ENCODE measurements around the gene BANF1.
A peak's percentile ranks its signal among the peaks of the same experiment; 100 is the strongest.

Gene BANF1

DNA sequence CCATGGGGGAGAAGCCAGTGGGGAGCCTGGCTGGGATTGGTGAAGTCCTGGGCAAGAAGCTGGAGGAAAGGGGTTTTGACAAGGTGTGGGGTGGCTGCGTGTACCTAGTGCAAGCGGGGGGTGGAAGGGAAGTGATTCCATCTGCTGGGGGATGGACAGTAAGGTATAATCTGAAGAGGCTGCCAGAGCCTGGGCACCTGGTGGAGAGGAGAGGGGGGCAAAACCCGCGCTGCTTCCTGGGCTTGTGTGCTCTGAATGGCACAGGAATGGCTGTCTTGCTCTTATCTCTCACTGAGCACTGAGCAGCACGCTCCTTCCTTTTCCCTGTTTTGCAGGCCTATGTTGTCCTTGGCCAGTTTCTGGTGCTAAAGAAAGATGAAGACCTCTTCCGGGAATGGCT, 988 bp downstream of the BANF1 start:
- no CpG with 5 or more reads among the region's 6 CpGs for WGBS (ENCODE audit: extremely low coverage, insufficient coverage, insufficient read length)
- H3K4me2 ChIP-seq (ENCODE audit: low read length) = peak overlapping the region; percentile 94
- H4K91ac ChIP-seq (ENCODE audit: low read depth, low read length) = peak overlapping the region; percentile 87

DNA sequence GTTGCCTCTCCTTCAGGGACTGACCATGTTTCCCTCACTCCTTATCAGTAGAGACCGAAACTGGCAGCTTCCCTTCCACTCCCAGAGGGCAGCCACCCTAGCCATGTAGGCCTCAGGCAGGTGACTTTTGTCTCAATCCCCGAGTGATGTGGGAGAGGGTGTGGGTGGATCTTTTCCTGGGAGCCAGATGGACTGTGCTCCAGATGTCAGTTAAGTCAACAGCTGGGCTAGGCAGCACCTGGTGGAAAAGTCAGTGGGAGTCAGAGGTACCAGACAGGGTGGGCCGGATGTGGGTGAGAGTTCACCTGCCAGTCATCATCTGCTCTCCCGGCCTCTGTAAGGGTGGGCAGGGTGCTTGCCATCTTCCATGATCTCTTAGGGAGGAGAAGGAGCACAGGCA, 1.9 kb downstream of the BANF1 start:
- no peak overlapping the region for H2BK12ac ChIP-seq (ENCODE audit: low read length)
- H2BK5ac ChIP-seq (ENCODE audit: low read depth, low read length, poor library complexity) = no peak overlapping the region
- no peak overlapping the region for H4K12ac ChIP-seq (ENCODE audit: low read depth, low read length)
- H3K4me3 ChIP-seq (ENCODE audit: low read depth, low read length) = no peak overlapping the region
- no peak overlapping the region for H2AK5ac ChIP-seq (ENCODE audit: low read length)
- H4K91ac ChIP-seq (ENCODE audit: low read depth, low read length) = no peak overlapping the region
- H3K79me2 ChIP-seq (ENCODE audit: control insufficient read depth, insufficient read depth, low read length, poor library complexity) = peaks cover 9% of the 10 kb centered on the region
- WGBS (ENCODE audit: extremely low coverage, insufficient coverage, insufficient read length) = no CpG with 5 or more reads among the region's 4 CpGs
- H3K4ac ChIP-seq (ENCODE audit: low read depth, low read length) = peak overlapping the region; percentile 31
- H3K9ac ChIP-seq (ENCODE audit: low read length) = no peak overlapping the region
- H3K27ac ChIP-seq (ENCODE audit: low read depth, low read length) = no peak overlapping the region
- peaks cover 10% of the 10 kb centered on the region for H3K79me1 ChIP-seq (ENCODE audit: low read length)
- no peaks in the 10 kb centered on the region for H3K27me3 ChIP-seq (ENCODE audit: insufficient read depth, low read length)
- peaks cover 19 to 21% of the 10 kb centered on the region in 2 experiments for H3K36me3 ChIP-seq (ENCODE audit: control insufficient read depth in 1 of 2, insufficient read depth in 2 of 2, low read length in 2 of 2)
- no peak overlapping the region for H4K8ac ChIP-seq (ENCODE audit: low read depth, low read length)
- no peak overlapping the region for H3K23ac ChIP-seq (ENCODE audit: low read length)
- H3K18ac ChIP-seq (ENCODE audit: low read length) = peak overlapping the region; percentile 29
- H2AFZ ChIP-seq (ENCODE audit: insufficient read depth, low read length, poor library complexity) = no peak overlapping the region
- DNase-seq = no peak
- H3K9me3 ChIP-seq (ENCODE audit: insufficient read depth, low read depth, low read length) = no peaks in the 10 kb centered on the region
- no peak overlapping the region for H2BK120ac ChIP-seq (ENCODE audit: insufficient read depth, low read length, poor library complexity)
- H3K14ac ChIP-seq (ENCODE audit: low read length) = no peak overlapping the region
- peaks cover 14 to 23% of the 10 kb centered on the region in 2 experiments for H3K4me1 ChIP-seq (ENCODE audit: control insufficient read depth in 1 of 2, insufficient read depth in 2 of 2, low read length in 2 of 2)
- no peak overlapping the region for H3K4me2 ChIP-seq (ENCODE audit: low read length)

More for the DNA sequence above, 988 bp downstream of the BANF1 start:
- Histone ChIP-seq H3K27ac (ENCODE audit: low read depth, low read length) (no peak overlapping the region), H3K27me3 (ENCODE audit: insufficient read depth, low read length) (no peaks in the 10 kb centered on the region), H2AK5ac (ENCODE audit: low read length) (no peak overlapping the region), H2BK120ac (ENCODE audit: insufficient read depth, low read length, poor library complexity) (no peak overlapping the region), H3K36me3 (ENCODE audit: control insufficient read depth in 1 of 2, insufficient read depth in 2 of 2, low read length in 2 of 2) (peaks cover 25 to 29% of the 10 kb centered on the region in 2 experiments), H3K9me3 (ENCODE audit: insufficient read depth, low read depth, low read length) (no peaks in the 10 kb centered on the region), H3K4me1 (ENCODE audit: control insufficient read depth in 1 of 2, insufficient read depth in 2 of 2, low read length in 2 of 2) (peaks cover 9 to 16% of the 10 kb centered on the region in 2 experiments), H4K12ac (ENCODE audit: low read depth, low read length) (no peak overlapping the region), H2BK12ac (ENCODE audit: low read length) (no peak overlapping the region), H3K23ac (ENCODE audit: low read length) (no peak overlapping the region), H3K79me2 (ENCODE audit: control insufficient read depth, insufficient read depth, low read length, poor library complexity) (peaks cover 9% of the 10 kb centered on the region), H2AFZ (ENCODE audit: insufficient read depth, low read length, poor library complexity) (no peak overlapping the region), H2BK5ac (ENCODE audit: low read depth, low read length, poor library complexity) (no peak overlapping the region), H3K14ac (ENCODE audit: low read length) (no peak overlapping the region), H3K4me3 (ENCODE audit: low read depth, low read length) (no peak overlapping the region), H4K8ac (ENCODE audit: low read depth, low read length) (no peak overlapping the region), H3K18ac (ENCODE audit: low read length) (no peak overlapping the region), H3K9ac (ENCODE audit: low read length) (peak overlapping the region; percentile 61), H3K79me1 (ENCODE audit: low read length) (peaks cover 10% of the 10 kb centered on the region), H3K4ac (ENCODE audit: low read depth, low read length) (peak overlapping the region; percentile 71)
- DNase-seq = no peak

DNA sequence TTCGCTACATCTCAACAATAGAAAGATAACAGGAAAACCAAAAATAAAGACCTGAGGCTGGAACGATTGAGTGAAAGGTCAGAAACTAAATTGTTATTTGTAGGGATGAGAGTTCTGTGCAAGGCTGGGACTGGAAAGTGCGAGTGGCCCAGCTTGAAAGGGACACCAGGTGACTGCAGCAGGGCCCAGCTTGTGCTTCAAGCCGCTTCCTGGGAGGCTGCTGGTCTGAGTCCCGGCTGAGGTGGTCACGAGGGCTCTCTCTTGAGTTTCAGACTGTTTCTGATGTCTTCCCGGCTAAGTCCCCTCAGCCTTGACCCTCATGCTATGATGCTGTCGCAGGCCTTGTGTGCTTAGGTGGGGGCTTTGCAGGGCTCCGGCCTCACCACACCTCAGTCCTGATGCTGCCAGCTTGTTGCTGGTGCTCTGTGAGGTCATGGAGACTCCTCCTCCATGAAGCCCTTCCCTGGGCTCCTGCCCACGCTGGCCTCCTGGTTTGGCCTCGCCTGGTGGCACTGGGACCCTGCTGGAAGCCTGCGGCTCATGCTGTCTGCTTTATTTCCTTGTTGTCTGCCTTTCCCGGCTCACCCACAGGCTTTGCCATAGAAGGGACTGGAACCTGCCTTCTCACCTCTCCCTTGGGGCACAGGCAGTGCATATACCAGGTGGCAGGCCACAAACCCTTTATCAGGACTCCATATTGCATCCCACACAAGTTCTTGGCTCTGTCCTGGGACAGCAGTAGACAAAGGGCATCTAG, 4.0 kb downstream of the BANF1 start:
- no peak for DNase-seq
- Histone ChIP-seq H3K79me1 (ENCODE audit: low read length) (peaks cover 14% of the 10 kb centered on the region), H3K4me2 (ENCODE audit: low read length) (no peak overlapping the region), H4K8ac (ENCODE audit: low read depth, low read length) (no peak overlapping the region), H3K79me2 (ENCODE audit: control insufficient read depth, insufficient read depth, low read length, poor library complexity) (peaks cover 9% of the 10 kb centered on the region), H3K4me1 (ENCODE audit: control insufficient read depth in 1 of 2, insufficient read depth in 2 of 2, low read length in 2 of 2) (peaks cover 21 to 25% of the 10 kb centered on the region in 2 experiments), H2BK12ac (ENCODE audit: low read length) (no peak overlapping the region), H3K27me3 (ENCODE audit: insufficient read depth, low read length) (no peaks in the 10 kb centered on the region), H3K23ac (ENCODE audit: low read length) (no peak overlapping the region), H3K4me3 (ENCODE audit: low read depth, low read length) (no peak overlapping the region), H3K36me3 (ENCODE audit: control insufficient read depth in 1 of 2, insufficient read depth in 2 of 2, low read length in 2 of 2) (peaks cover 8 to 9% of the 10 kb centered on the region in 2 experiments), H2AK5ac (ENCODE audit: low read length) (no peak overlapping the region), H2BK120ac (ENCODE audit: insufficient read depth, low read length, poor library complexity) (no peak overlapping the region), H3K4ac (ENCODE audit: low read depth, low read length) (no peak overlapping the region), H3K27ac (ENCODE audit: low read depth, low read length) (no peak overlapping the region), H4K12ac (ENCODE audit: low read depth, low read length) (no peak overlapping the region), H4K91ac (ENCODE audit: low read depth, low read length) (peak overlapping the region; percentile 20), H3K9me3 (ENCODE audit: insufficient read depth, low read depth, low read length) (no peaks in the 10 kb centered on the region), H2AFZ (ENCODE audit: insufficient read depth, low read length, poor library complexity) (no peak overlapping the region), H3K9ac (ENCODE audit: low read length) (no peak overlapping the region), H3K14ac (ENCODE audit: low read length) (no peak overlapping the region), H2BK5ac (ENCODE audit: low read depth, low read length, poor library complexity) (no peak overlapping the region), H3K18ac (ENCODE audit: low read length) (no peak overlapping the region)
- no CpG with 5 or more reads among the region's 13 CpGs for WGBS (ENCODE audit: extremely low coverage, insufficient coverage, insufficient read length)

DNA sequence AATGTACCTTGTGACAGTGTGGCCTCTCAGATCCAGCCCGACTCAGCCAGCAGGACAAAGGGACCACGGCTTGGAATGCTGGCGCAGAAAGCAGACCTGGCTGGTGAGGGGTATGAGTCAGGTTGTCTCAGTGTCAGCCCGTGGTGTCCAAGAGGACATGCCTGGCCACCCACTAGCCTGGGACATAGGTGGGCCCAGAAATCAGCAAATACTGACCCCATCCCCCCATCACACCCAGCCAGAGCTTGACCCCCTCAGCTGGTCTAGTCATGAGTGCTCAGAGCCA, 4.5 kb downstream of the BANF1 start:
- no peak overlapping the region for H3K14ac ChIP-seq (ENCODE audit: low read length)
- H2BK5ac ChIP-seq (ENCODE audit: low read depth, low read length, poor library complexity) = no peak overlapping the region
- H3K79me1 ChIP-seq (ENCODE audit: low read length) = peaks cover 16% of the 10 kb centered on the region
- H4K12ac ChIP-seq (ENCODE audit: low read depth, low read length) = no peak overlapping the region
- H3K79me2 ChIP-seq (ENCODE audit: control insufficient read depth, insufficient read depth, low read length, poor library complexity) = peaks cover 6% of the 10 kb centered on the region
- peak overlapping the region; percentile 4 for H2AK5ac ChIP-seq (ENCODE audit: low read length)
- H3K27ac ChIP-seq (ENCODE audit: low read depth, low read length) = no peak overlapping the region
- H3K4me2 ChIP-seq (ENCODE audit: low read length) = no peak overlapping the region
- no peak overlapping the region for H4K91ac ChIP-seq (ENCODE audit: low read depth, low read length)
- H3K9me3 ChIP-seq (ENCODE audit: insufficient read depth, low read depth, low read length) = no peaks in the 10 kb centered on the region
- H3K9ac ChIP-seq (ENCODE audit: low read length) = no peak overlapping the region
- WGBS (ENCODE audit: extremely low coverage, insufficient coverage, insufficient read length) = no CpG with 5 or more reads among the region's 4 CpGs
- H3K18ac ChIP-seq (ENCODE audit: low read length) = no peak overlapping the region
- no peaks in the 10 kb centered on the region for H3K27me3 ChIP-seq (ENCODE audit: insufficient read depth, low read length)
- no peak overlapping the region for H3K23ac ChIP-seq (ENCODE audit: low read length)
- no peak overlapping the region for H2AFZ ChIP-seq (ENCODE audit: insufficient read depth, low read length, poor library complexity)
- H3K4ac ChIP-seq (ENCODE audit: low read depth, low read length) = no peak overlapping the region
- H3K36me3 ChIP-seq (ENCODE audit: control insufficient read depth in 1 of 2, insufficient read depth in 2 of 2, low read length in 2 of 2) = peaks cover 8 to 9% of the 10 kb centered on the region in 2 experiments
- no peak overlapping the region for H2BK120ac ChIP-seq (ENCODE audit: insufficient read depth, low read length, poor library complexity)
- H3K4me1 ChIP-seq (ENCODE audit: control insufficient read depth in 1 of 2, insufficient read depth in 2 of 2, low read length in 2 of 2) = peaks cover 25 to 31% of the 10 kb centered on the region in 2 experiments
- no peak for DNase-seq
- peak overlapping the region; percentile 2 for H2BK12ac ChIP-seq (ENCODE audit: low read length)
- no peak overlapping the region for H3K4me3 ChIP-seq (ENCODE audit: low read depth, low read length)
- H4K8ac ChIP-seq (ENCODE audit: low read depth, low read length) = no peak overlapping the region

All from trophoblast cell (in vitro differentiated cells and primary cell).